Type B pancreatic cell (in vitro differentiated cells): Measurements from ENCODE around the gene RASGEF1C. TPM values are rescaled to one million over a fixed set of nuclear protein-coding genes. Genes with fewer than 3 reads are reported as not detected.
A peak's percentile ranks its signal among the peaks of the same experiment; 100 is the strongest.
"Not testable (repeated sequence)": the region's sequence is repeated elsewhere in the genome, so short reads cannot be mapped to it uniquely, and the experiment has no call there.

Source experiments
- DNase-seq: peaks from one replicate; pipeline ENCODE4 v3.0.0; 2021; ENCODE audit warnings: mixed read lengths; ENCODE audit not compliant: unreplicated experiment; ENCODE audit errors: extremely low spot score
- H3K27ac Mint-ChIP-seq: 2 replicates; pipeline ENCODE4 v1.8.0; 2021; ENCODE audit warnings: mild to moderate bottlenecking, mixed read lengths
- H3K27me3 Mint-ChIP-seq: 2 replicates; pipeline ENCODE4 v1.8.0; 2021; ENCODE audit warnings: mixed read lengths
- H3K36me3 Mint-ChIP-seq: 2 replicates; pipeline ENCODE4 v1.8.0; 2021; ENCODE audit warnings: mixed read lengths
- H3K4me1 Mint-ChIP-seq: one replicate; pipeline ENCODE4 v1.8.0; 2021; ENCODE audit warnings: mixed read lengths; ENCODE audit not compliant: unreplicated experiment
- H3K4me3 Mint-ChIP-seq: 2 replicates; pipeline ENCODE4 v1.8.0; 2021; ENCODE audit warnings: mild to moderate bottlenecking, mixed read lengths
- H3K9me3 Mint-ChIP-seq: 2 replicates; pipeline ENCODE4 v1.8.0; 2021; ENCODE audit warnings: mixed read lengths
- CTCF ChIP-seq: fragments of 200-600 bp; sonication (generic); conservative IDR thresholded peaks from 2 replicates; pipeline ENCODE4 v1.5.0; 2021; ENCODE audit warnings: antibody characterized with exemption, mild to moderate bottlenecking
- total RNA-seq: library from RNA; stranded (reverse); gene quantifications from 2 replicates; pipeline ENCODE4 v1.2.1, GENCODE V29; 2021; ENCODE audit warnings: low replicate concordance

RASGEF1C gene
- total RNA-seq, 1 donor from 2014 or later: 0.77 TPM

DNA sequence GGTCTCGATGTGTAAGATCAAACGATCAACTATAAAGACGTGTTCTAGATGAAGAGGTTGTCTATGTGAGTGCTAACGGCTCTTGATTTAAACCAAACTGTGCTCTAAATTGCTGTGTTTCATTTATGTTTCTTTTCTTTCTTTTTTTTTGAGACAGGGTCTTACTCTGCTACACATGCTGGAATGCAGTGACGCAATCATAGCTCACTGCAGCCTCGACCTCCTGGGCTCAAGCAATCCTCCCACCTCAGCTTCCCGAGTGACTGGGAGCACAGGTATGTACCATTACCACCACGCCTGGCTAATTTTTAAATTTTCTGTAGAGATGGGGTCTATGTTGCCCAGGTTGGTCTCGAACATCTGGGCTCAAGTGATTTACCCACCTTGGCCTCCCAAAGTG, 113.5 kb downstream of the RASGEF1C start:
- TF ChIP-seq CTCF: no peak
- DNase-seq: no peak
- Mint-ChIP-seq H3K27ac (no peak overlapping the region), H3K9me3 (peaks cover 5% of the 10 kb centered on the region), H3K36me3 (no peaks in the 10 kb centered on the region), H3K4me3 (peak overlapping the region; percentile 44), H3K4me1 (peaks cover 9% of the 10 kb centered on the region), H3K27me3 (peaks cover 10% of the 10 kb centered on the region)

GRCh38 chr5:180093651-180094382, 115.2 kb downstream of the RASGEF1C start:
- Mint-ChIP-seq H3K36me3 (no peaks in the 10 kb centered on the region), H3K4me1 (peaks cover 13% of the 10 kb centered on the region), H3K27me3 (peaks cover 10% of the 10 kb centered on the region), H3K9me3 (peaks cover 5% of the 10 kb centered on the region), H3K4me3 (no peak overlapping the region), H3K27ac (peak overlapping the region; percentile 24)
- no peak for DNase-seq
- TF ChIP-seq CTCF: no peak

GRCh38 chr5:180093241-180093640, 115.8 kb downstream of the RASGEF1C start:
- no peak for TF ChIP-seq CTCF
- H3K27ac Mint-ChIP-seq: no peak overlapping the region
- DNase-seq: no peak
- no peak overlapping the region for H3K4me3 Mint-ChIP-seq
- H3K27me3 Mint-ChIP-seq: peaks cover 10% of the 10 kb centered on the region
- no peaks in the 10 kb centered on the region for H3K36me3 Mint-ChIP-seq
- peaks cover 5% of the 10 kb centered on the region for H3K9me3 Mint-ChIP-seq
- peaks cover 13% of the 10 kb centered on the region for H3K4me1 Mint-ChIP-seq

DNA sequence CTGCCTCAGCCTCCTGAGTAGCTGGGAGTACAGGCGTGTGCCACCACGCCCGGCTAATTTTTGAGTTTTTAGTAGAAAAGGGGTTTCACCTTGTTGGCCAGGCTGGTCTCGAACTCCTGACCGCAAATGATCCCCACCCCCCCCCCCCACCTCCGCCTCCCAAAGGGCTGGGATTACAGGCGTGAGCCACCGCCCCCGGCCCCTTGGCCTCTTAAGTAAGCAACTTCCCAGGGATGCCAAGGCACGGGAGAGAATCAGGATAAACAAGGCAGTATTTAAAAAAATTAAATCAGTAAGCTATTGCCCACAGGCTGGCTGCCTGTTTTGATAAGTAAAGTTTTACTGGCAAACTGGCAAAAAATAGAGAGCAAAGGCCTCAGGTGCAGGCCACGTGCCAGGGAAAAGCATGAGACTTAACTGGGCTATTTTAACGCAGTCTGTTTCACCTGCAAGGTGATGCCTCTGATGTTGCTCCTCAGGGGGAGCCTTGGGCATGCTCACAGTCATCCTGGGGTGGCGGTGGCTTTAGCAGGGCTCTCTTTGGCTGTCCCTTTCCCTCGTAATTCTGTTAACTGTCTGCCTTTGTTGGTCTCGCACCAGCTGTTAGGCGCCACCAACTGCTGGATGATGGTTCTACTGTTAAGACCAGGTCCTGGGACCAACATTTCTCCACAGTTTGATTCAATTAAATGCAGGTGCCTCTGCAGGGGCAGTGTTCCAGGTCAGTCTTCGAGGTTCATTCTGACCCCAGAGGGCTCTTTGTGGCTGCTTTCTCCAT, 118.1 kb downstream of the RASGEF1C start:
- Mint-ChIP-seq H3K9me3 (peaks cover 5% of the 10 kb centered on the region), H3K36me3 (no peaks in the 10 kb centered on the region), H3K27ac (peak overlapping the region; percentile 75), H3K4me1 (peaks cover 14% of the 10 kb centered on the region), H3K27me3 (peaks cover 10% of the 10 kb centered on the region), H3K4me3 (peak overlapping the region; percentile 85)
- peak; percentile 48 for TF ChIP-seq CTCF
- no peak for DNase-seq

DNA sequence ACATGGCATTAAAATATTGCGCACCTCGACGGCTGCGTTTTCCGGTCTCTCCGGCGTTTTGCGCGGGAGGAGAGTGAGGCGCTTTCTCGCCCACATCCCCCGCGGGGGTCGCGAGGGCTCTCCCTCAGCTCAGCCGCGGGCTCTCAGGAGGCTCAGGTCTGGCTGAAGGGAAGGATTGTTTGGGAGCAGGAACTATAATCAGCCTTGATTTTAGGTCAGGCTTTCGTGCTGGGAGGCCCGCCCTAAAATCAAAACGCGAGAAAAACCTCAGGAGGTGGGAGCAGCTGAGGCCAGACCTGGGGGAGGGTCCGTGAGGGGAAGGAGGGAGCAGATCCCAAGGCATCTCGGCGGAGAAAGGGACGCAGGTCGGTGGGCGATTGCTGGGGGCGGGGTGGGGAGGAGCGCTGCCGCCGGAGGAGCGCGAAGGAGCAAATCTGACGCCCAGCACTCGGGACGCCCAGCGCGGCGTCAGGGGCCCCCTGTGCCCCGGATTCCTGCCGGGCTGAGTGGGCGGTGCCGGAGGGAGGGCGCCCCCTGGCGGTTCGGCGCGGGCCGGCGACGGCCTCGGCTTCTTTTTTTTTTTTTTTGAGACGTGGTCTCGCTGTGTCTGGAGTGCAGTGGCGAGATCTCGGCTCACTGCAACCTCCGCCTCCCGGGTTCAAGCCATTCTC, 118.8 kb downstream of the RASGEF1C start:
- TF ChIP-seq CTCF: peak; percentile 99
- peaks cover 5% of the 10 kb centered on the region for H3K27me3 Mint-ChIP-seq
- peak overlapping the region; percentile 88 for H3K4me3 Mint-ChIP-seq
- H3K9me3 Mint-ChIP-seq: peaks cover 3% of the 10 kb centered on the region
- no peaks in the 10 kb centered on the region for H3K36me3 Mint-ChIP-seq
- DNase-seq: peak; percentile 91
- peaks cover 19% of the 10 kb centered on the region for H3K4me1 Mint-ChIP-seq
- peak overlapping the region; percentile 91 for H3K27ac Mint-ChIP-seq

DNA sequence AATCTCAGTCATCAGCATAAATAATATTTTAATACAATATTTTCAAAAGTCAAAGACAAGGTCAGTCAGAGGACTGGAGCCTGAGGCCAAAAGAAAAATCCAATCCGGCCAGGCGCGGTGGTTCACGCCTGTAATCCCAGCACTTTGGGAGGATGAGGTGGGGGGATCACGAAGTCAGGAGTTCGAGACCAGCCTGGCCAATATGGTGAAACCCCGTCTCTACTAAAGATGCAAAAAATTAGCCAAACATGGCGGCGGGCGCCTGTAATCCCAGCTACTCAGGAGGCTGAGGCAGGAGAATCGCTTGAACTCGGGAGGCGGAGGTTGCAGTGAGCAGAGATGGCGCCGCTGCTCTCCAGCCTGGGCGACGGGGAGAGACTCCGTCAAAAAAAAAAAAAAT, 119.4 kb downstream of the RASGEF1C start:
- H3K27ac Mint-ChIP-seq, H3K36me3 Mint-ChIP-seq, H3K27me3 Mint-ChIP-seq, H3K9me3 Mint-ChIP-seq, DNase-seq: not testable (repeated sequence)
- Mint-ChIP-seq H3K4me3 (peak overlapping the region; percentile 88), H3K4me1 (peaks cover 19% of the 10 kb centered on the region)
